HG03175 (cell line): ENCODE measurements around the gene MFAP3L.
"Not testable (repeated sequence)": the region's sequence is repeated elsewhere in the genome, so short reads cannot be mapped to it uniquely, and the experiment has no call there.

ENCODE experiments used
- ATAC-seq: cut with Tn5 transposase; IDR thresholded peaks from one replicate; pipeline ENCODE4 v1.9.1; 2021; ENCODE audit warnings: mild to moderate bottlenecking, moderate library complexity; ENCODE audit not compliant: unreplicated experiment

Gene MFAP3L

GRCh38 chr4:169943601-169944000 is 82.6 kb downstream of the MFAP3L start:
- not testable (repeated sequence) for ATAC-seq

GRCh38 chr4:169941141-169941540 is 85.1 kb downstream of the MFAP3L start:
- ATAC-seq = no peak

DNA sequence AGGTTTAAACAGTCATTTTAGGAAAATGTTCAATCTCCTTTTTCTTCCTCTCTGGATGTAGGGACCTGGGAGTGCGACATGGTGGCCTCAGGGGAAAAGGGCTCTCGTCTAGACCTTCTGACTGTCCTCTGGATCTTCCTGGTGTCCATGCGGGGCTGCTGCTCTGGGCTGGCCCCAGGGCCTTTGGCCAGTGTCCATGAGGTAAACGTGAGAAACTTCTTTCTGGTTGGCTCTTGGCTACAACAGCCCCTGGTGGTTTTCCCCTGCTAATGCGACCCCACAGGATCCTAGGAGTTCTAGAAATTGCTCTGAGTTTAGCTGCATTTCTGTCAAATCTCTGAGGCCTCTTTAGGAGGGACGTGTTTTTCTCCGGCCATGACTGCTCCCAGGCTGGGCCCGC is 85.7 kb downstream of the MFAP3L start:
- no peak for ATAC-seq
